OCI-LY3 (cell line): ENCODE results near the gene CDH6.
A peak's percentile ranks its signal among the peaks of the same experiment; 100 is the strongest.

Experiments used
- H2AFZ ChIP-seq: fragments of 200-600, 300-600 bp; shearing (Covaris generic); 2 replicates; pipeline ENCODE4 v1.6.0; 2014; ENCODE audit warnings: antibody characterized with exemption, low read depth, low read length
- H3K27ac ChIP-seq: fragments of 200-600, 300-600 bp; sonication (generic); 2 replicates; pipeline ENCODE4 v1.5.1; 2014; ENCODE audit warnings: mild to moderate bottlenecking, low read length, moderate library complexity, mixed read lengths
- H3K27me3 ChIP-seq: fragments of 200-600, 300-600 bp; sonication (generic); 2 replicates; pipeline ENCODE4 v1.6.1; 2014; ENCODE audit warnings: low read depth, low read length, mixed read lengths
- H3K36me3 ChIP-seq: fragments of 200-600, 300-600 bp; sonication (generic); replicated peaks from 2 replicates; pipeline ENCODE3; 2014; ENCODE audit warnings: low read depth, low read length, mixed read lengths
- H3K4me1 ChIP-seq: fragments of 300-600, 200-600 bp; sonication (generic); 2 replicates; pipeline ENCODE4 v1.6.1; 2014; ENCODE audit warnings: low read length, mixed read lengths
- H3K4me2 ChIP-seq: fragments of 200-600, 300-600 bp; sonication (generic); 2 replicates; pipeline ENCODE4 v1.6.1; 2014; ENCODE audit warnings: low read length, mixed read lengths
- H3K4me3 ChIP-seq: fragments of 300-600, 200-600 bp; sonication (generic); 2 replicates; pipeline ENCODE4 v1.5.1; 2014; ENCODE audit warnings: antibody characterized with exemption, mild to moderate bottlenecking, low read length, moderate library complexity
- H3K79me2 ChIP-seq: fragments of 300-600, 200-600 bp; shearing (Covaris generic); 2 replicates; pipeline ENCODE4 v1.6.1; 2014; ENCODE audit warnings: mild to moderate bottlenecking, low read length, mixed read lengths
- H3K9ac ChIP-seq: fragments of 300-600, 200-600 bp; shearing (Covaris generic); 2 replicates; pipeline ENCODE4 v1.6.0; 2014; ENCODE audit warnings: mild to moderate bottlenecking, low read length, moderate library complexity
- H3K9me3 ChIP-seq: fragments of 200-600, 300-600 bp; shearing (Covaris generic); 2 replicates; pipeline ENCODE4 v1.6.1; 2014; ENCODE audit warnings: low read length, mixed read lengths; ENCODE audit not compliant: insufficient read depth
- H4K20me1 ChIP-seq: fragments of 200-600, 300-600 bp; sonication (generic); 2 replicates; pipeline ENCODE4 v1.6.1; 2016; ENCODE audit warnings: low read length, mixed read lengths; ENCODE audit not compliant: insufficient read depth
- CTCF ChIP-seq: fragments of 200-600, 300-600 bp; sonication (generic); IDR thresholded peaks from 2 replicates; pipeline ENCODE4 v1.5.1; 2014; ENCODE audit warnings: antibody characterized with exemption, low read length, low read depth
- EZH2phosphoT487 ChIP-seq: fragments of 200-600 bp; shearing (Covaris generic); IDR thresholded peaks from 2 replicates; pipeline ENCODE4 v1.6.1; 2018; ENCODE audit warnings: antibody characterized with exemption, mixed run types, low read depth

The CDH6 gene

DNA sequence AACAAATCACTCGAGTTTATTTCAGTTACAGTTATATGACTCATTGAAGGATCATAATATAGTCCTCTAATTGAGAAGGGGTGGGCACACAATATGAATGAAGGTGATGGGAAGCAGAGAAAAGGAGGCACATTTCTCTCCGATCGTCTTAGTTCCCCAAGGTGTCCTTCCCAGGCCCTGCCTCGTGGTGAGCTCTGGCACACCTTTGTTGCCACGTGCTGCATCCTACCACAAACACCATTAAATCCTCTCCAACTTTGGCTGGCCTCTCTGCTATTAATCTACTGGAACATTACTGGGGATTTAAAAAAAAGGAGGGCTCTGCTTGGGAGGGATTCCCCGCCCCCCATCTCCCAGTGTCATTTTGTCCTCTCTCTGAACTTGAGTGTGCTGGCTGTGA lies 42.9 kb downstream of the CDH6 start:
- H3K79me2 ChIP-seq, result no peaks in the 10 kb centered on the region
- H3K9me3 ChIP-seq, result no peaks in the 10 kb centered on the region
- H3K9ac ChIP-seq, result no peak overlapping the region
- H3K27me3 ChIP-seq, result no peaks in the 10 kb centered on the region
- H3K4me3 ChIP-seq, result no peak overlapping the region
- H3K4me1 ChIP-seq, result peaks cover 7% of the 10 kb centered on the region
- no peak overlapping the region for H2AFZ ChIP-seq
- no peaks in the 10 kb centered on the region for H4K20me1 ChIP-seq
- TF ChIP-seq EZH2phosphoT487 (no peak), CTCF (no peak)
- H3K36me3 ChIP-seq, result no peaks in the 10 kb centered on the region
- no peak overlapping the region for H3K27ac ChIP-seq
- H3K4me2 ChIP-seq, result no peak overlapping the region

DNA sequence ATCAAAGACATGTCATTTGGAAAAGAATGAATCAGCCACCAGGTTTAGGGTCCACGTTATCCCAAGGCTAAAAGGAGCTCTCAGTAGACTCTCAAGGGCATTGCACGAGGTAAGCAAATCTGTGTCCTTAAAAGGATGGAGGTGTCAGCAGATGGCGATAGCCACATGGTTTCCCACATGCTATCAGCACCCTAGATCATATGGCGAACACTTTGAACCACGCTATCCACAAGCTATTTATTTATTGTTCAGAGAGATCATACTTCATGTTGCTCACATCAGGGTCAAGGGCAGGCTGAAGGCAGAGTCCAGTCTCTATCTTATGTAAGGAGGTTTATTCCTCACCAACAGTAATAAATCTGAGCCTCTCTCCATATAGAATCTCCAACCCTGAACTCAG lies 43.7 kb downstream of the CDH6 start:
- 0 out of 2 replicates have a peak overlapping the region, but pooled peaks have one; percentile 15 for H3K4me2 ChIP-seq
- peaks cover 10% of the 10 kb centered on the region for H3K4me1 ChIP-seq
- H3K79me2 ChIP-seq, result no peaks in the 10 kb centered on the region
- H3K27ac ChIP-seq, result no peak overlapping the region
- H2AFZ ChIP-seq, result no peak overlapping the region
- H3K4me3 ChIP-seq, result no peak overlapping the region
- no peaks in the 10 kb centered on the region for H3K36me3 ChIP-seq
- no peaks in the 10 kb centered on the region for H4K20me1 ChIP-seq
- H3K27me3 ChIP-seq, result no peaks in the 10 kb centered on the region
- H3K9ac ChIP-seq, result no peak overlapping the region
- TF ChIP-seq CTCF, result peak; percentile 34
- TF ChIP-seq EZH2phosphoT487, result no peak
- no peaks in the 10 kb centered on the region for H3K9me3 ChIP-seq

DNA sequence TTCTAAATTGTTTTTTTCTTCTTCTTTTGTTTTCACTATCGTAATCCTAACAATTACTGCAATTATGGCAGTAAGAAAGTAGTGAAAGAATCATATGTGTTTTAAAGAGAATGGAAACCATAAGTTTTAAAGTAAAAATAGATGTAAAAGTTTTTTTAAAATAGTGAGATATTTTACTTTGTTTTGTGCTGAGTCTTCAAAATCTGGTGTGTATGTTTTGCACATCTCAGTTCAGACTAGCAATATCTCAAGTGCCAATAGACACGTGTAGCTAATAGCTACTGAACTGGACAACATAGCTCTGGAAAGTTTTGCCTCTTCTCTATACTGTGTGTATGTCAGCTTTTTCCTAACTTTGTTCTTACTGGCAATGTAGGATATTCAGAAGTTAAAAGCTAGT lies 45.0 kb downstream of the CDH6 start:
- no peaks in the 10 kb centered on the region for H3K36me3 ChIP-seq
- no peaks in the 10 kb centered on the region for H4K20me1 ChIP-seq
- H3K4me3 ChIP-seq, result no peak overlapping the region
- H3K27ac ChIP-seq, result no peak overlapping the region
- TF ChIP-seq EZH2phosphoT487, result no peak
- TF ChIP-seq CTCF, result no peak
- H3K27me3 ChIP-seq, result no peaks in the 10 kb centered on the region
- H2AFZ ChIP-seq, result no peak overlapping the region
- H3K4me2 ChIP-seq, result no peak overlapping the region
- no peak overlapping the region for H3K9ac ChIP-seq
- no peaks in the 10 kb centered on the region for H3K9me3 ChIP-seq
- H3K79me2 ChIP-seq, result no peaks in the 10 kb centered on the region
- peaks cover 10% of the 10 kb centered on the region for H3K4me1 ChIP-seq

DNA sequence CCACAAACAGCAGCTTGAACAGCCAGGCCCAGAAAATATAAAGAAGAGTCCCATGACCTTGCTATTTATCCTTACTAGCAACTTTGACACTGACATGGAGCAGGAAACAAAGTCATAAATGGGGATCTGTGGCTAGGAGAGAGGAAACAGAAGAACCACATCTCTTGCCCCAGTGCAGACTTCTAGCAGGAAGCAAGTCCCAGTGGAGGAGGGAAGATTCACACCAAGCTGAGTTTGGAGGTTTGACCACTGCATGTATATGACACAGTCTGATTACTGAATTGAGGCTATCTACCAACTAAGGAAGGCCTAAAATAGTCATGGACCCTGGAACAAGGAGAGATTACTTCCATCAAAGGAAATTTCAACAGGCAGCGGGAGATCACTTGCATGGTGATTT lies 51.4 kb downstream of the CDH6 start:
- H3K4me2 ChIP-seq, result no peak overlapping the region
- H4K20me1 ChIP-seq, result no peaks in the 10 kb centered on the region
- no peaks in the 10 kb centered on the region for H3K9me3 ChIP-seq
- H3K36me3 ChIP-seq, result no peaks in the 10 kb centered on the region
- no peak for TF ChIP-seq EZH2phosphoT487
- no peak for TF ChIP-seq CTCF
- no peaks in the 10 kb centered on the region for H3K79me2 ChIP-seq
- no peak overlapping the region for H2AFZ ChIP-seq
- no peak overlapping the region for H3K4me3 ChIP-seq
- no peaks in the 10 kb centered on the region for H3K27me3 ChIP-seq
- peaks cover 6% of the 10 kb centered on the region; the same call in 1 of the 2 replicates for H3K4me1 ChIP-seq
- H3K27ac ChIP-seq, result no peak overlapping the region
- no peak overlapping the region for H3K9ac ChIP-seq
